ENCODE measurements around the gene CTNNAL1.
"Not testable (repeated sequence)": the region's sequence is repeated elsewhere in the genome, so short reads cannot be mapped to it uniquely, and the experiment has no call there.

The CTNNAL1 gene

DNA sequence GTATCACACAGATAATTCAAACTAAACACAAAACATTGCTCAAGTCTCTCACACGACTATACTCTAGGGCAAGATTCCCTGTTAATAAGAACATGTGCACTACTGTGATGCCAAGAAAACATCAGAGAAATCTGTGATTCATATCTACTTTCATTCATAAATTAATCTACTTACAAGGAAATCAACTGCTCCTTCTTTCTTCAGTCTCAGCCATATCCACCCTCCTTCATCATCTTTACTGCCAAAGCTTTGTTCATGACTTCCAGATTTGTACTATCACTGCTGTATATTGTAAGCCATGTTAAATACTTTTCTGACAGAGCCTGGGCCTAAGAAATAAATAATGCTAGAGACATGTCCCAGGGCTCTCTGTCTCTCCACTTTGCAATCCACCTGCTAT is 35.1 kb downstream of the CTNNAL1 start:
- DNase-seq: no peak

DNA sequence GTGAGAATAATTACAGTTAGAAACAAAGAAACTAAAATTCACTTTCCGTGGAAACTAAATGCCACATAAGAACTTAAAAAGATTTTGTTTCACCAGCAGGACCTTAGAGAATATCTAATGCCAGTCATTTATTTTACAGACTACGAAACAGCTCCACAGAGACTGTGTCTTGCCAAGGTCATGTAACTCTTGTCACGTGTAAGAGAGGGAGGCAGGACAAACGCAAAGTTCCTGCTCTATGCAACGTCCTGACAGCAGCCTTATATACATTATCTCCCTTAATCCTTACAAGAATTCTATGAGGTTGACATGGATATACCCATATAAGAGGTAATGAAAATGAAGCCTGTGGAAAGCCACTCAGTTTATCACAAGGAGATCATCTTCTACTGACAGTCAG is 39.4 kb downstream of the CTNNAL1 start:
- DNase-seq: no peak

DNA sequence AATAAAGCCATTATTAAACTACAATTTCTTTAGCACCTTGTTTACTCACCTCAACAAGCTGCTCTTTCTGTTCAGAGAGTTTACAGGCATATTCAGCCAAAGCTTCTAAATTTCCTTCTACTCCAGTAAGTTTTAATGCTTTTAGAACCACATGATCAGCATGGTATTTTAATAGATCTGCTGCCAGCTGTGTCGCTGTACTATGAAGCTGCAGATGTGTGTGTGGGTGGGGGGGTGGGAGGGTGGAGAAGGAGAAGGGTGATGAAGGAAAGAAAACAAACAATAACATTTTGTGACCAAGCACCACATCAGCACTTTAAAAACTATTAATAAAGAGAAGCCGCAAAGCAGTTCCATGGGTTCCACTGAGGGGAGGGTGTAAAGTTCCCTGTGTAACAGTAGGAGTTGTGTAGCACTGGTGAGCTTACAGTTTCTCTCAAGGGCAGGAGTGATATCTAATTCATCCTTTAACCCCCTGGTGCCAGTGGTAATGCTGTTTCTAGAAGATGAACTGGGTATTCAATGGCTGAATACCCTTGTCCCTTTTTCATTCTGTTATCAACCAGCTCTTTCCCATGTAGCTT is 40.6 kb downstream of the CTNNAL1 start:
- DNase-seq: no peak

DNA sequence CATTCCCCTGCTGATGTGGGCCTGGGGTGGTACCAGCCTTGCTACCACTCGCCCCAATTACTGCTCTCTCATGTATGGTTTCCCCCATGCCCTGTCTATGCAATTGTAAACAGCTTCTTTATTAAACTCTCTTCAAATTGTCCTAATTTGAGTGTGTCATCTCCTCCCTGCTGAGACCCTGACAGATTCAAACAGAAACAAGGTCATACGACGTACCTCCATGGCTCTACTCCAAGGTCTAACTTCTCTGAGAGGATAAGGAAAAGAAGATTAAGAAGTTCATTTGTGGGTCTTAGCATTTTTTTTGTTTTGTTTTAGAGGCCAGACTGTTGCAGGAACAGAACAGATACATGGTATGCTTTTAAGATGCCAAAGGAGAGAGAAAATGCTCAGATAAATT is 41.1 kb downstream of the CTNNAL1 start:
- DNase-seq: no peak

DNA sequence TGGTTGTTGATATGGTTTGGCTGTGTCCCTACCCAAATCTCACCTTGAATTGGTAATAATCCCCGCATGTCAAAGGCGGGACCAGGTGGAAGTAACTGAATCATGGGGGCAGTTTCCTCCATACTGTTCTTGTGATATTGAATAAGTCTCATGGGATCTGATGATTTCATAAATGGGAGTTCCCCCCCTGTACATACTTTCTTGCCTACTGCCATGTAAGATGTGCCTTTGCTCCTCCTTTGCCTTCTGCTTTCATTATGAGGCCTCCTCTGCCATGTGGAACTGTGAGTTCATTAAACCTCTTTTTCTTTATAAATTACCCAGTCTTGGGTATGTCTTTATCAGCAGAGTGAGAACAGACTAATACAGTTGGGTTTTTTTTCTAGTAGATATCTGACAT is 41.9 kb downstream of the CTNNAL1 start:
- DNase-seq: not testable (repeated sequence)

DNA sequence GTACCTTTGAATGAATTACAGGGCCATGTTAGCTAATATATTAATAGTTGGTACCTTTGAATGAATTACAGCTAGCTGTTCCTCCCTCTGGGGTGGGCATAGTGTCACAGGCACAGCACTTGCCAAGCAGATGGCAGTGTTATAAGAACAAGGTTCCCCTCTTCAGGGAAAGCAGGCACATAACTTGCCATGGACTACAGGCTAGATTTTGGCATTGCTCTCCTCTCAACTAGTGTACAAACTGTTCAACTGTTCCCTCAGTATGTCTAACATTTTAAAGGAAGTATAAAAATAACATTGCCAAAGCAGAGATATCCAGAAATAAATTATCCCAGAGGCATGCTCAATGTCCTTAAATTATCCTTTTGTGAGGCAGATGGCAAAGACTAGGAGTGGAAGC is 45.4 kb downstream of the CTNNAL1 start:
- DNase-seq: no peak

DNA sequence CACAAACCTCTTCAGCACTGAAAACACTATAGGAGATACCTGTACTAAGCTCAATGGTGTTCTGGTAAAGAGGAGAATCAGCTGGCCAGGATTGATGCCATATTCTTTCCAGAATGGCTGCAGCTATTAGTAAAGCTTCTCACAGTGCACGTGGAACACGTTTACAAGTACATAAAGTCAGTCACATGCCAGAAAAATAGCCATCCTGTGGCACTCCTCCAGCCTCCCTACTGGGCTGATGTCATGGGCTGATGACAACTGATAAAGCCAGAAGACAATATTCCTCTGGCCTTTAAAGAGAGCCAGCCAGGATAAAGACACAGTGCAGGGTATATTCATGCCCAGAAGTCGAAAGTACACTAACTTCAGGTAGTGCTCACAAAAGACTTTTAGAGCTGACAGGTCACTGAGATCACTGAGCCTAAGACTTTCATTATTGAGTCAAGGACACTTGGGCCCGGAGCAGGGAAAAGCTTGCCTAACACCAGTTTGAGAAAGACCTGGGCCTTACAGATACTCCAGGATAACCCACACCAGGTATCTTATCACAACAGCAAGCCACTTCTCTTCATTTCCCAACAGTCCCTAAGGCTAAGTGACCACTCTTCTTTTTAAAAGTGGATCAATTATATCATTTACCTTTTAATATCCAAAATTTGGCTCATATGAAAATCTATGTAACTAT is 49.7 kb downstream of the CTNNAL1 start:
- DNase-seq: no peak

DNA sequence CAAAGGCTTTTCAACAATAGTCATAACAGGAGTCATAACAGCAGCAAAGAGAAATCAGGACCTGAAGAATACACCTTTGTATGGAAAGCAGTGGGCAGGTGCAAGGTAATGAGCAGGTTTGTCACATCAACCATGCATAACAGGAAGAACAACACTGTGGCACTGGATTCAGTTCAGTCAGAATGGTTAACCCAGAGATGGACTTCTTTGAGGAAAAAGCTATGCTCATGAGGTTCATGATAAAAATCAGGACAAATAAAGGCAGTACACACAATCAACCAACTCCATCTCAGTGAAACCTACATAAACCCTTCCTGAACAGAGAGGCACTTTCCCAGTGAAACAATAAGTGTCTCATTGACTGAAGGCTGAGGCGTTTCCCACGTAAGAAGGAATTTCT is 52.1 kb downstream of the CTNNAL1 start:
- DNase-seq: no peak

DNA sequence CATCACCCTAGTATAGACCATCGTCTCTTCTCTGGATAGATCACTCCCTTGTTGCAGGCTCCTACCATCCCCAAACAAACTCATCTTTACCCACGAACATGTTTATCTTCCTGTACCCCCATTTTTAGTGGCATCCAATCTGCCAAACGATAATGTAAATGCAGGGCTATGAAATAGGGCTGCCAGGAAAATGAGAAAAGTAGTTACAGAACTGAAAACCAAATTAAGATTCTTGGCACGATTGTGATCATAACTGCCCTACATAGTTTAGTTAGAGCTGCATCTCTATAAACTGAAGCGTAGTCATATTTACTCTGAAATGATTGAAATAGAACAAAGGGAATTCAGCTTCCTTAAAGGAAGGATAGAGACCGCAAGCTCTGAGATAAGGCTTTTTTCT is 53.0 kb downstream of the CTNNAL1 start:
- no peak for DNase-seq

DNA sequence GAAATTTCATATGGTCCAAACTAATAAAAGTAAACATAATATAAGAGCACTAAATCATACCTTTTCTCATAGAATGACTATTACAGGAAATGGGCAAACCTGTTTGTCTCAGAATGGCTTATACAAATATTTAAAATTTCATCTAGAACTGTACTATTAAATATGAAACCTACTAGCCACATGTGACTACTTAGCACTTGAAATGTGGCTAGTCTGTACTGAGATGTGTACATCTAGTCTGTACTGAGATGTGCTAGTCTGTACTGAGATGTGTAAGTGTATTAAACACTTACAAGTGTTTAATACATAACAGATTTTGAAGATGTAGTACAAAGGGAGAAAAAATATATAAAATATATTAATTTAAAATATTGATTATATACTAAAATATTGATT is 56.7 kb downstream of the CTNNAL1 start:
- no peak for DNase-seq

DNA sequence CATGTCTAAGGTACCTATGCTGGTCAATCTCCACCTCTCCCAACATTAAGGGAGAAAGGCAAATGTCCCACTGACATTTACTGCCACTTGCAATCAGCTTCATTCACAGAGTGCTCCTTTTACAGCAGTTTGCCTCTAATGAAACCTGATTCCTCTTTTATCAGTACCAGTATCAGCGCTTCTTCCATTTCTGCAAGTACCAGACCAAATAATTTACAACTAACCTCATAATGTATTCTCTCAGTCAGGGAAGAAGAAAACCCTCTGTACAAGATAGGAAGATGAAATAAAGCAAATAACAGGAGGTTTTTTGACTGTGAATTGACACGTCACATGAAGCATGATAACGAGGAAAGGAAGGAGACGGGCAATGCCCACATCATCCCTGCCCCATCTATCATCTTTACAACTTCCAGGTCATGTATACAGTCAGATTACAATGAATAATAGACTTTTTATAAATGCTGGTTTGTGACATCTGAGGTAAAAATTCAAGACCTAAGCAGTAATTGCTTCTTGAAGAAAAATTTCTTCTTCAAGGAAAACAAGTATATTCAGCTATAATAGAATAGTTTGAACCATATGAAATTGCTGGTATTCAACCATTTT is 57.2 kb downstream of the CTNNAL1 start:
- DNase-seq: no peak

DNA sequence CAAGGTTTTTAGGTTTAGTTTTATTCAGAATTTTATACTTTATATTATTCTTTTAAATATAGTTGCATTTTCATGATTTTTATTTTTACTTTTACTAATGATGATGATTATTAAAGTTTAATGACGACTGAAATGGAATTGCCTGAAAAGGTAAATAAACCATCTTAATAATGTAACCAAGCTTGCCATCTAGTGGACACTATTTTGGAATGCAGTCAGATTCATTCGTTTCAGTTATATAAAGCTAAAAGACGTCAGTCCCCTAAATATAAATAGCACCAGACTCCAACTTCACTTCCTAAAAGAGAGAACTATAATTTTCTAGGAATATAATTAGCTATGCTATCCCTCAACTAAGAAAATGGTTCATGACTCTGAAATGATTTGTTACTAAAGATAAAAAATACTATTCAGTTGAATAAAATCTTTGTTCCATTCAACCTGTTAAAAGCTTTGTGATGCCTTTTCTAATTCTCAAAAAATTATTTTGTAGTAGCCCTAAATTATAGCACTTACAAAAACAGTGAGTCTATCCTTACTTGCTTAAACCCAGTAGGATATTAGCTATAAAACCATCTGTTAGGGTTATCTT is 59.2 kb downstream of the CTNNAL1 start:
- peak; percentile 69 for DNase-seq

DNA sequence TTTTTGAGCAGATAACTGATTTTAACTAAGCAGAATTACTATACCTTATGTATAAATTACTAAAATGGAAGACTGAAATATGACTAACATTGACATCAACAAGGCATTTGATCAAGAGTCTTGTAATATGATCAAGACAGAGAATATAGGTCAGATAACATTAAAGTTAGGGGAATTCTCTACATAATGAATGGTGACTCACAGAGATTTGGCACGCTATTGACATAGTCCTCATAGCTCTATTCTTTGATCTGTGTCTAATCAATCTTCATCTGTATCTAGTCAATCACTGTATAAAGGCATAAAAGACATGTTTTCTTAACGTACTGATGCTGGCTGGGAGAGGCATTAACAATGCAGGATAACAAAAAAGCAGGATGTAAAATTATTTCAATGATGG is 61.7 kb downstream of the CTNNAL1 start:
- DNase-seq: no peak

DNA sequence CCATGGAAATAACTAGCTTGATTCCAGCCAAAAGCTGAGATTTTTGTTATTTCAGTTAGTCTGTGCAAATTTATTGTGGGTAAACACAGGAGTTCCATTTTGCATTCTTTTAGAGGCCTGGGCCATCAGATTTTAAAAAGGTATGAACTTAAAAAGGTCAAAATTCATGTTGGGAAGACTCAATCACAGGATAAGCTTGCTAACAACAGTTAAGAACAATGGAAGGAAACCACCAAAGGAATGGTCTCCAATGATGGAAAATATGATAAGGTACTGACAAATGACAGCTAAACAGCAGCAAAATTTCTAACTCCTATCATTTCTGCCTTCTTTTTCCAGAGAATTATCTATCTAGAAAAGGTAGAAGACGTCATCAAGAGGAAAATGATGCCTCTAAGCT is 63.1 kb downstream of the CTNNAL1 start:
- DNase-seq: no peak

DNA sequence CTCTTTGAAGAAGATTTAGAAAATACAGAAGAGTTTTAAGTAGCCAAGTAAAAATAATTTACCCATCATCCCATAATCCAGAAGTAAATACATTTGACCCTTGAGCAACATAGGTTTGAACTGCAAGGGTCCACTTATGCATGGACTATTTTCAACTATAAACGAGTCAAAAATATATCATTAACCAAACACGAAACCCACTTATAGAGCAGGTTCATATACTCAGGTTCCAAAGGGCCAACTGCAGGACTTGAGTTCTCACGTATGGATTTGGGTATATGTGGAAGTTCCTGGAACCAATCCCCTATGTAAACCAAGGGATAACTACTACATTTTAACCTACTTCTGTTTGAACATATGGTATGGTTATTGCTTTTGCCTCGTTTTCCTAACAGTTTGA is 73.3 kb downstream of the CTNNAL1 start:
- no peak for DNase-seq

DNA sequence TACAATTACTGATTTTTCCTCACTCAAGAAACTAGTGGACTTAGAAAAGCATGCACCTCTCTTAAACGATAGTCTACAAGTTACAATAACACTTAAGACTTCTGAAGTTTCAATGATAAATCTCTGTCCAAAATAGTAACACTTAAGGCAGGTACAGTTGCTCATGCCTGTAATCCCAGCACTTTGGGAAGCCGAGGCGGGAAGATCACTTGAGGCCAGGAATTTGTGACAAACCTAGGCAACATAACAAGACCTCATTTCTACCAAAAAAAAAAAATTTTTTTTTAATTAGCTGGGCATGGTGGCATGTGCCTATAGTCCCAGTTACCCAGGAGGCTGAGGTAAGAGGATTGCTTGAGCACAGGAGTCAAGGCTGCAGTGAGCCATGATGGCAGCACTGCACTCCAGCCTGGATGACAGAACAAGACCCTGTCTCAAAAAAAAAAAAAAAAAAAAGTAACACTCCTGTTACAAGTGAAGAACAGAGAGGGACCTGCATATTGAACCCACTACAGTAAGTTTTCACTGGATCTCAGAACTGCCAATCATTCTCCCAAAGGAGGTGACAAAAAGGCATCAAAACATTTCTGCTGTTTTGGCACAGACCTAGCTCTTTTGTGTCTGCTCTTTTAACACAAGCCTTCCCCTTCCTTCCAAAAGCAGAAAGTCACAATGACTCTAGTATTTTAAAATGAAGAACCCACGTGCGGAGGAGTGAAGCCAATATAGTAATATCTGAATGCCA is 75.6 kb downstream of the CTNNAL1 start:
- no peak for DNase-seq

DNA sequence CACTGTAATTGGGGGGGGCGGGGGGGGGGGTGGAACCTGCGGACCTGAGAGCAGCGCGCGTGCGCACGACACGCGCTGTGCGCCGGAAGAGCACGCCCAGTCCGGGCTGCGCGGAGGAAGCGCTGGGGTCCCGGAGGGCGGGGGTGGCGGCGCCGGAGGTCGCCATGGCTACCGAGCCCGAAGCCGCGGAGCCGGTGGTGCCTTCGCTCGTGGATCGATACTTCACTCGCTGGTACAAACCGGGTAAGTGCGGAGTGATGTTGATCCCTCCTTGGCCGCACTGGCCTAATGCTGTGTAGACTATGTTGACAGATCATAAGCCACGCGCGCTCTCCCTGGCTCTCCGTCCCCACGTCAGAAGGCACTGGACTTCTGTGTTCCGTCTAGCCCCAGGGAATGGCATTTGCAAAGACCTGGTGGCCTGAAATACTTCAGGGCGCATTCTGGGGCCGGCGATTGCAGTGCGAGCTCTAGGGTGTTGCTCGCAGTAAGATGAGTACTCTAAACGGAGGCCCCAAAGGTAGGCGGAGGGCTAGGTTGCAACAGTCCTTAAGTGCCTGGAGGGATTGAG is 78.9 kb downstream of the CTNNAL1 start, which contains the start of gene ABITRAM:
Gene ABITRAM, plus strand, starts transcription at position 78 of the 571 bp plus-strand sequence. Its CDS starts 87 bp downstream, at position 165.
- peak; percentile 84 for DNase-seq

DNA sequence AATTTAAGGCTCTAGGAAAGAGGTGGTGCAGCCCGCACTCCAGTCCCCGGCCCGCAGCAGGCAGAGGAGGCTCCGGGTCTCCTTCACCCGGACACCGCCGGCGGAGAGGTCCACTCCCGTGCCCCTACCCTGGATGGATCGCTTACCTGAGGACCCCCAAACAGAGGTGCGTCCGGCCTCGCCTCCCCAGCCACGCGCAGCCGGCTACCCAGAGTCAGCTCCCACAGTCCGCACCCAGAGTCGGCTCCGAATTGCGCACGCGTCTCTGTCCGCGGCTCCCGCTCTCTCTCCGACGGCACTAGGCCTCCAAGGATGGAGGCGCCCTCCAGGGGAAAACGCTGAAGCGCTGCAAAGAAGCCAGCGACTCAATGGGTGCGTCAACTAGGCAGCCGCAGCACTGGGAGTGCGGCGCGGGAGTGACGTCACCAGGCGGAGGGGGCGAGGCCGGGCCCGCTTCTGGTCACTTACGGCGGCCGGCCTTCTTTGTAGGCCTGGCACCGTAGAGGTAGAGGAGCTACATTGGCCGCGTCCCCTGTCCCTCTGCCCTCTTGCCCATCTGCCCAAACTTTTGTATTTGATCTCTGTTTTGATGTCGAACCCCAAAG is 79.5 kb downstream of the CTNNAL1 start, which contains the start of gene ELP1:
Gene ELP1, minus strand, starts transcription at position 407 of the 605 bp plus-strand sequence. CDS start 2,978 bp downstream, outside the sequence.
- peak; percentile 92 for DNase-seq

DNA sequence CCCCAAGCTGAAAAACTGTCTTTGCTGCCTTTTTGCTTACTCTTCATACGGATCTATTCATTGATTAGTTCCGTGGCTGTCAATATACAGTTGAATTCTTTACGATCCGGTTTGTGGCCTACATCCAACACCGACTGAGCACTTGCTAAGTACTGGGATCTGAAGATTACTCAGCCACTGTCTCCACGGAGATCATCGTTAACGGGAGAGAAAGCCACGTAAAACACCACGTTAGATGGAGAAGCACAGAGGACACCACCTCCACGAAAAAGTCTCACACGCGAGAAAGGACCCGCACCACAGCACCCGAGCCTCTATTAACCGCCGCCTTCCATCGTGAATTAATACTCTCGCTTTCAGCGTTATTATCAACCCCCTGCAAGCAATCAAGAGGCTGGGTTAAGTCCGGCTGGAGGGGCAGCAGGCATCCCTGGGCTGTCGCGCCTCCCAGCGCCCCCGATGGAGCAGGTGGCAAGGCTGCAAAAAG is 80.0 kb downstream of the CTNNAL1 start:
- peak; percentile 42 for DNase-seq

DNA sequence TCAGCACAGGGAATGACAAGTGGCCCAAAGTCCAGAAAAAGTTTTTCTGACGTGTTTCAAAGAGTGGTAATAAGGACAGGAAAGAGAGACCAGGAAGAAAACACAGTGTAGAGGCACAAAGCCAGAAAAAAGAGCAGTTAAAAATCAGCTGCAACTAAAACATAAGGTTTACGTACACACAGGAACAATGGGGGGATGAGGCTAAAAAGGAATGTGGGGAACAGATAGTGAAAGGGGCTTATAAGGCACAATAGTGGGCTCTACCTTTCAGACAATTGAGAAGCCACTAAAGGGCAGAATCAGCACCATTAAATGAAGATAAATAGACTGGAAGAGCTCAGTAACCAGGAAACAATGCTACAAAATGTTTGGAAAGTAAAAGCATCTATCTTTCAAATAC is 84.9 kb downstream of the CTNNAL1 start:
- no peak for DNase-seq

DNA sequence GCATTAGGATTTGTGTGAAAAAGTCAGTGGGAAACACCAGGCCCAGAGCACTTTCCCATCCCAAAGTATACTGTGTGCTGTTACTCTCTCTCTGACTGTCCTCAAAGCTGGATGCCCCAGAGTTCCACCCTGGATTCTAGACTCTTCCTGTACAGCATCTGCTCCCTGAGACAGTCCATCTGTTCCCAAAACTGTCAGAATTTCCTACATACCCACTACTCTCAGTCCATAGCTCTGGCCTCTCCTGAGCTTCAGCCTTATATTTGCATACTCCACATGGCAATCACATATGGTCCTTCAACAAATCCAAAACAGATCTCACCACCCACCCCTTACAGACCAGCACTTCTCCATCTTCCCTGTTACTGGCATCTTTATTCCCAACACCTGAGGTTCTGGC is 88.8 kb downstream of the CTNNAL1 start:
- no peak for DNase-seq

DNA sequence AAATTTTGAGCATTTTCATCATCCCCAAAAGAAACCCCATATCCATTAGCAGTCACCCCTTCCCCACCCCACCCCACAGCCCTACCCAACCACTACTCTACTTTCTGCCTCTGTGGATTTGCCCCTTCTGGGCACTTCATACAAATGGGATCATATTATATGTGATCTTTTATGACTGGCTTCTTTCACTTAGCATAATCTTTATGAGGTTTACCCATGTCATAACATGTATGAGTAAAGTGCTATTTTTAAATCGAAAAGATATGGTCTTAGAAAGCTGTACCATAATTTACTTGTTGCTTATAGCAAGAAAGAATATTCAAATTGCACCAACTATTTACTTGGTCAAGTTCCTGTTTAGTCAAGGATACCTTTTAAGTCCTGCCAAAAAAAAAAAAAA is 92.1 kb downstream of the CTNNAL1 start:
- no peak for DNase-seq

Data from NCI-H1105 treated with DMSO at 0.1 percent for 48 hours (cell line).